GM20431 (cell line): ENCODE measurements around the gene AQP12A.

Source experiments
- in situ Hi-C: fragments of 300-500 bp; cut with MseI, MboI; formaldehyde crosslinking; loops from one replicate; pipeline ENCODE4 v1.15.0; 2020; ENCODE audit warnings: low sequenced_read_pairs; ENCODE audit not compliant: unreplicated experiment

The AQP12A gene

GRCh38 chr2:240718896-240719490 is 27.3 kb downstream of the AQP12A start:
- in situ Hi-C loops = loop anchor here (25.0 kb wide), 1 partner anchor 207 kb away; no protein-coding TSS in a partner anchor

GRCh38 chr2:240719676-240720545 is 28.2 kb downstream of the AQP12A start:
- in situ Hi-C loops = loop anchor here (25.0 kb wide), 1 partner anchor 208 kb away; no protein-coding TSS in a partner anchor

DNA sequence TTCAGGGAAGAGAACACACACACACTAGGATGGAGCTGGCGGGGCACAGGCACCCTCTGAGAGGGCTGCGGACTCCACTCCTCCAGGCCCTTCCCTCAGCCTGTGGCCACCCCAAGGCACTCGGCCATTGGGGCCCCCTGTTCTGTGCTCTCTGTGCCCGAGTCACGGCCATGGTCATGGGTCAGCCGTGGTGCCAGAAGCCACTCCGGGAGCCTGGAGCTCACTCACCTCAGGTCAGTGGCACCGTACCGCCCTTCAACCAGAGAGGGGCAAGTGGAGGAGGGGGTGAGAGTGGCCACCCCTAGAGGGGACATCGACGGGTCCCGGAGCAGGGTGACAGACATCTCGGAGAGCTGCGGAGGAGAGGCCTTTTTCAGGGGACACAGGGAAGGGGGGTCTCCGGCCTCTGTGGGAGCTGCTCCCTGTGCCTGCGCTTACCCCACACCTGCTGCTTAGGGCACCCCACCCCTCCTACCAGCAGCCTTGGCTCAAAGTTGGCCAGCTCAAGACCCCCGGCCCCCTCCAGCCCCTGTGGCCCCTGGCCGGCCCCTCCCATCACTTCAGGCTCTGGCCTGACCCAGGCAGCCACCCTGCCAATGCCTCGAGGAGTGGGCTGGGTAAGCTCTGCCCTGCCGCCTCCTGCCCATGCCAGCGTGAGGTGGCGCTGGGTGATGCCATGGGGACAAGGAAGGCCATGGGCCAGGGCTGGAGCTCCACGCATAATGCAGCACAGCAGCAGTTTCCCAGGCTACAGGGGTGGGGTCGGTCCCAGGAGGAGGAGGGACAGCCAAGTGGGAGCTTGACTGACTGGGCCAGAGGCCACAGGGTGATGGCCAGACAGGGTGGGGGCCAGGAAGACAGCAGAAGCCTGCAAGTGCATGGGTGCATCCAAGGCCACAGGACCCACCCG is 29.3 kb downstream of the AQP12A start:
- in situ Hi-C loops = loop anchor here (25.0 kb wide), 1 partner anchor 209 kb away; no protein-coding TSS in a partner anchor

DNA sequence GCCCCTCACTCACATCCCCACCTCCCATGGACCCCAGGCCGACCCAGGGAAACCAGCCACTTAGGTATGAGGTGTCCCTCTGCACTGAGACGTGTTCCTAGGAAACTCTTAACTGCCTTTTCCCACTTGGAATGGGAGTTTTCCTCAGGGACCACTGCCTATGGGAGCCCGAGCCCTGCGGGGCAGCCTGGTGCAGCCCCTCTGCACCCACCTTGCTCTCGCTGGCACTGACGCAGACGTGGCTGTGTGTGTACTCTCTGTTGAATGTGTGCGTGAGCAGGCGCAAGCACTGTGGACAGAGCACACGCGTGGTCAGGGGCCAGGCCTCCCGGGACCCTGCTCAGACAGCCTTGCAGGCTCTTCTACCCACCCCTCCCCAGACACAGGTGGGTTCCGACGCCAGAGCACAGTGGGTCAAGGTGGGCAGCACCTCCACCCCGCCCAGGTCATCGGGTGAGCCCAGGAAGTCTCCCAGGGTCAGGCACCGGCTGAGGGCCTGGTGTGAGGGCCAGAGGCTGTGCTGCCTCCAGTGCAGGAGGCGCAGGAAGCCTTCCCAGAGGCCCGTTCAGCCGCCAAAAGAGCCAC is 30.0 kb downstream of the AQP12A start:
- in situ Hi-C loops = loop anchor here (25.0 kb wide), 1 partner anchor 209 kb away; no protein-coding TSS in a partner anchor

DNA sequence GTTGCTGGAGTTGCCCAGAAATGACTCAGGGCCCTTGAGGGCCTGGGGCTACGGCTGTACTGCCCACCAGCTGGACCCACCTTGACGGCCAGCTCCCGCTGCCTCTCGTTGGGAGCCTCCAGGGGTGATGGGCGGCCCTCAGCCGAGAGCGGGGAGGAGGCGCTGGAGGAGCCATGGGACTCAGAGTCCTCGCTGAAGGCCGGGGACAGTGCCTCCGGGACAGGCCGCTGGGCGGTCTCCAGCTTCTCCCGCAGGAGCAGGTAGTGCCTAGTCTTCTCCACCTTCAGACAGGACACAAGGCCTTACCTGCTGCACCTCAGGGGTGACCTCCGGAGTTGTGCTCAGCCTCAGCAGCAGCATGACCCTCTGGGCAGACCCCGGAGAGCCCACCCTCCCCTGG is 30.7 kb downstream of the AQP12A start:
- in situ Hi-C loops = loop anchor here (25.0 kb wide), 1 partner anchor 210 kb away; no protein-coding TSS in a partner anchor

DNA sequence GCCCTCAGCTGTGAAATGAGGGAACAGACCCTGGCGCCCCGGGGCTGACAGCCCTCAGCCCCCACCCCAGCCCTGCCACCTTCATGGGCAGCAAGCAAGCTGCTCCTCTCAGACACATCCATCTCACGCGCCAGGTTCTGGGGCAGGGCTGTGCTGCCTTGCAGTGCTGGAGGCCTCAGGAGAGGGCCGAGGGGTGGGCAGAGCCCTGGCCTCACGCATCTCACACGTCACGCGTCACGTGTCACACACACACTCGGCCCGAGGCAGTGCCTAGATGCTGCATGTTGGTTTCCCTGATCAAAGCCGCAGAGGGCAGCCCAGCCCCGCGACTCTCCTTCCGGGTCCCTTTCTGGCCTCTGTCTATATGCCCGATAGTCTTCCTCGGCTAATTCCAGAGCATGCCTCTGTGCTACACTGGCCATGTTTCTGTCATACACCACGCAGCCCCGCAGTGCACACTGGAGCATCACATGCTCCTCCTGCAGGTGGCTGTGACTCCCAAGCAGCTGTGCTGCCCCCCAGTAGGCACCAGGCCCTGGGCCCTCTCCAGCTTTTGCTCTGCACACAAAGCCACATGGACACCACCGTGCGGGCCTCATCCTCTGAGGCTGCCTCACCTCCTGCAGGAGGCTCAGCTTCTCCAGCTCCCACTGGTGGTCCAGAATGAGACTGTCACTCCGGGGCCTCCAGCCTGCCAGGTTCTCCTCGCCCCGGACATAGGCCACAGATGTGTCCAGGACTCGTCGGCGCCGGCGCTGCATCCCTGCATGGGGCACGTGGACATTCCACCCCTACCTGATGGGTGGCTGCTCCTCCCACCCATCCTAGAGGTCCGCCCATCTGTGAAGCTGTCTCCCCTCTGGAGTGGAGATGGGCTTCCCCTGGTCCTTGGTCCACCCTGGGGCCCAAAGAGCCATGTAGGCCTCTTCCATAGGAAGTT is 31.4 kb downstream of the AQP12A start:
- in situ Hi-C loops = loop anchor here (25.0 kb wide), 1 partner anchor 211 kb away; no protein-coding TSS in a partner anchor

GRCh38 chr2:240723851-240724250 is 32.2 kb downstream of the AQP12A start:
- in situ Hi-C loops = loop anchor here (25.0 kb wide), 1 partner anchor 212 kb away; no protein-coding TSS in a partner anchor

GRCh38 chr2:240724431-240724830 is 32.8 kb downstream of the AQP12A start:
- in situ Hi-C loops = loop anchor here (25.0 kb wide), 1 partner anchor 212 kb away; no protein-coding TSS in a partner anchor

DNA sequence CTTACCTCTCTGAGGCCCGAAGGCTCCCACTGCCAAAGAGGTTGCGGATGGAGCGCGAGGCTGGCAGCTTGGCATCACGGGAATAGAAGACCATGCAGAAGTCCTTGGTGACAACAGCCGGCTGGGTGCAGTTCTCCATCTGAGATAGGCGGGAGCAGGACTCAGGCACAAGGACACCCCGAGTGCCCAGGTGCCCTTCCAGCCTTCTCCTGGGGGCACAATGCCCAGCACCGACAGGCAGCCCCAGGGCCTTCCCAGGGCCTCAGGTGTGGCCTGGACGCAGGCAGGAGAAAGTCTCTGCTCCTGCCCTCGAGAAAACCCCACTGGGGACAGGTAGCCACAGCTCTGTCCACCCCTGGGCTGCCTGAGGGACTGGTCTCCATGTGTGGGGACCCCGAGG is 33.6 kb downstream of the AQP12A start:
- in situ Hi-C loops = no loop called here

GRCh38 chr2:240725671-240726070 is 34.0 kb downstream of the AQP12A start:
- in situ Hi-C loops = no loop called here

DNA sequence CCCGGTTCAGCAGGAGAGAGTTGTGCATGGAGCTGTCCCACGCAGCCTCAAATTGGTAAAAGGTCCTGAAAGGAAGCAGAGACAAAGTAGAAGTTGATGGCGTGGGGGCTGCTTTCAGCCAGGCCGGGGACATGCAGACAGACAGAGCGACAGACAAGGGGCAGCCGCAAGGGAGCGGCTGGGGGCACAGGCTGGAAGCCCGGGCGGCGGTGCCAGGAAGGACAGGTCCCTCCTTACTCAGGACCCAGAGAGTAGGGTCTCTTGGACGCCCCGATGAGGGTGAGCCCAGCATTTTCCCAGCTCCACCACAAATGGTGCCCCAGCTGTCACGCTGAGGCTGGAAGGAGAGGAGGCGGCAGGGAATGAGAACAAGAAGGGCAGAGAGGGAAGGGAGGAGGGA is 35.2 kb downstream of the AQP12A start:
- in situ Hi-C loops = no loop called here

- in situ Hi-C loops = no loop called here
Observed at GRCh38 chr2:240727439-240727838, 35.8 kb downstream of the AQP12A start.

GRCh38 chr2:240727913-240728312 is 36.2 kb downstream of the AQP12A start:
- in situ Hi-C loops = no loop called here

DNA sequence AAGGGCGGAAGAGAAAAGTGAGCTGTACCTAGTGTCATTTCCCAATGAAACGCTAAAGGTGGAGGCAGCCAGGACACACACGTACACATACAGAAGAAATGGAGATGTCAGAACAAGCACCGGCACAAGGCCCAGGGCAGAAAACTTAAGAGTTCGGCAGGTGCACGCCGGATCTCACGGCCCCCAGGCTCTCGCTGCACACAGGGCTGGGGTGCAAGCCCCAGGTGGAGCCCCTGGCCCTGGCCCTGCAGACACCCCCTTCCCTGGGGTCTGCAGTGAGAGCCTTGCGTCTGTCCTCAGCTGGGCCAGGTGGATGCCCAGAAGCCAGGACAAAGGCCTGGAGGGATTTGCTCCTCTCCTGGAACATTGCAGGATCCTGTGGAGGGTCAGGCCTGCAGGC is 36.7 kb downstream of the AQP12A start:
- in situ Hi-C loops = no loop called here

GRCh38 chr2:240728827-240729226 is 37.2 kb downstream of the AQP12A start:
- in situ Hi-C loops = no loop called here

GRCh38 chr2:240730501-240731177 is 39.0 kb downstream of the AQP12A start:
- in situ Hi-C loops = no loop called here

GRCh38 chr2:240731178-240731545 is 39.5 kb downstream of the AQP12A start:
- in situ Hi-C loops = no loop called here

DNA sequence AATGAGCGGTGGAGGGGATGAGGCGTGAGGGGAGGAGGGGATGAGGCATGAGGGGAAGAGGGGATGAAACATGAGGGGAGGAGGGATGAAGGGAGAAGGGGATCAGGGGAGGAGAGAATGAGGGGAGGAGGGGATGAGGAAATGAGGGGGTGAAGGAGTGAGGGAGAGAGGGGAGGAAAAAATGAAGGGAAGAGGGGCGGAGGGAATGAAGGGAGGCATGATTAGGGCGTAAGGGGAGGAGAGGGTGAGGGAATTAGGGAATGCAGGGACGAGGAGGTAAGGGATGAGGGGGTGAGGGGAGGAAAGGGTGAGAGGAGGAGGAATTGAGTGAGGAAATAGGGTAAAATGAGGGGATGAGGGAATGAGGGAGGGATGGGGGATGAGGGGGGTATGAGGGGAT is 40.5 kb downstream of the AQP12A start:
- in situ Hi-C loops = no loop called here
